Liver (tissue), 3 donors: ENCODE measurements around the gene GPR183.

Source experiments
- ATF3 ChIP-seq: IDR thresholded peaks from 2 replicates; pipeline ENCODE4 v1.6.1; 2016; ENCODE audit warnings: antibody characterized with exemption
- EGR1 ChIP-seq, 2 donors: IDR thresholded peaks; 2 replicates each; pipeline ENCODE4 v1.6.1; 2016 to 2018; ENCODE audit warnings: antibody characterized with exemption in 2 of 2, low read depth in 2 of 2
- GABPA ChIP-seq, 2 donors: IDR thresholded peaks in 1 of 2; conservative IDR thresholded peaks in 1 of 2; 2 replicates each; pipeline ENCODE4 v1.6.1; 2016; ENCODE audit warnings: antibody characterized with exemption in 2 of 2, mild to moderate bottlenecking in 1 of 2, moderate library complexity in 1 of 2
- JUND ChIP-seq, 2 donors: IDR thresholded peaks; 2 replicates each; pipeline ENCODE4 v1.6.1; 2016; ENCODE audit warnings: antibody characterized with exemption in 2 of 2
- RAD21 ChIP-seq, 2 donors: IDR thresholded peaks; 2 replicates each; pipeline ENCODE4 v1.6.1; 2016; ENCODE audit warnings: antibody characterized with exemption in 2 of 2, mild to moderate bottlenecking in 2 of 2
- SP1 ChIP-seq: IDR thresholded peaks from 2 replicates; pipeline ENCODE4 v1.6.1; 2018; ENCODE audit warnings: antibody characterized with exemption, mild to moderate bottlenecking
- TAF1 ChIP-seq: conservative IDR thresholded peaks from 2 replicates; pipeline ENCODE4 v1.6.1; 2016; ENCODE audit warnings: antibody characterized with exemption, mild to moderate bottlenecking
- YY1 ChIP-seq: IDR thresholded peaks from 2 replicates; pipeline ENCODE4 v1.6.1; 2016; ENCODE audit warnings: antibody characterized with exemption, mild to moderate bottlenecking
- TF ChIP-seq, protein P1 (sequence below): fragments of 150-350 bp; IDR thresholded peaks from 2 replicates; pipeline ENCODE4 v1.5.1; 2017; ENCODE audit warnings: improper control_type of control experiment, low read depth, low read length; ENCODE audit not compliant: missing input control
- TF ChIP-seq, protein P2 (sequence below): IDR thresholded peaks from 2 replicates; pipeline ENCODE4 v1.6.1; 2016; ENCODE audit warnings: antibody characterized with exemption
- TF ChIP-seq, protein P3 (sequence below): IDR thresholded peaks from 2 replicates; pipeline ENCODE4 v1.6.1; 2016; ENCODE audit warnings: antibody characterized with exemption, mild to moderate bottlenecking
- donor health status: healthy.
- donor health status: healthy.

- TF ChIP-seq, protein P1, sequence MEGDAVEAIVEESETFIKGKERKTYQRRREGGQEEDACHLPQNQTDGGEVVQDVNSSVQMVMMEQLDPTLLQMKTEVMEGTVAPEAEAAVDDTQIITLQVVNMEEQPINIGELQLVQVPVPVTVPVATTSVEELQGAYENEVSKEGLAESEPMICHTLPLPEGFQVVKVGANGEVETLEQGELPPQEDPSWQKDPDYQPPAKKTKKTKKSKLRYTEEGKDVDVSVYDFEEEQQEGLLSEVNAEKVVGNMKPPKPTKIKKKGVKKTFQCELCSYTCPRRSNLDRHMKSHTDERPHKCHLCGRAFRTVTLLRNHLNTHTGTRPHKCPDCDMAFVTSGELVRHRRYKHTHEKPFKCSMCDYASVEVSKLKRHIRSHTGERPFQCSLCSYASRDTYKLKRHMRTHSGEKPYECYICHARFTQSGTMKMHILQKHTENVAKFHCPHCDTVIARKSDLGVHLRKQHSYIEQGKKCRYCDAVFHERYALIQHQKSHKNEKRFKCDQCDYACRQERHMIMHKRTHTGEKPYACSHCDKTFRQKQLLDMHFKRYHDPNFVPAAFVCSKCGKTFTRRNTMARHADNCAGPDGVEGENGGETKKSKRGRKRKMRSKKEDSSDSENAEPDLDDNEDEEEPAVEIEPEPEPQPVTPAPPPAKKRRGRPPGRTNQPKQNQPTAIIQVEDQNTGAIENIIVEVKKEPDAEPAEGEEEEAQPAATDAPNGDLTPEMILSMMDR, result no peak
- TF ChIP-seq EGR1 (IDR thresholded peaks at IDR 0.05; ENCODE audit: low read depth in 2 of 2), result no peak
- TF ChIP-seq SP1, result no peak
- TF ChIP-seq, protein P2, sequence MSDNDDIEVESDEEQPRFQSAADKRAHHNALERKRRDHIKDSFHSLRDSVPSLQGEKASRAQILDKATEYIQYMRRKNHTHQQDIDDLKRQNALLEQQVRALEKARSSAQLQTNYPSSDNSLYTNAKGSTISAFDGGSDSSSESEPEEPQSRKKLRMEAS, result no peak
- TF ChIP-seq JUND (IDR thresholded peaks at IDR 0.05), result no peak
- no peak for TF ChIP-seq GABPA (IDR thresholded peaks at IDR 0.05 in 1 of 2, conservative IDR thresholded peaks at IDR 0.05 in 1 of 2)
- no peak for TF ChIP-seq RAD21 (IDR thresholded peaks at IDR 0.05)
- no peak for TF ChIP-seq YY1
- no peak for TF ChIP-seq TAF1
- TF ChIP-seq, protein P3, sequence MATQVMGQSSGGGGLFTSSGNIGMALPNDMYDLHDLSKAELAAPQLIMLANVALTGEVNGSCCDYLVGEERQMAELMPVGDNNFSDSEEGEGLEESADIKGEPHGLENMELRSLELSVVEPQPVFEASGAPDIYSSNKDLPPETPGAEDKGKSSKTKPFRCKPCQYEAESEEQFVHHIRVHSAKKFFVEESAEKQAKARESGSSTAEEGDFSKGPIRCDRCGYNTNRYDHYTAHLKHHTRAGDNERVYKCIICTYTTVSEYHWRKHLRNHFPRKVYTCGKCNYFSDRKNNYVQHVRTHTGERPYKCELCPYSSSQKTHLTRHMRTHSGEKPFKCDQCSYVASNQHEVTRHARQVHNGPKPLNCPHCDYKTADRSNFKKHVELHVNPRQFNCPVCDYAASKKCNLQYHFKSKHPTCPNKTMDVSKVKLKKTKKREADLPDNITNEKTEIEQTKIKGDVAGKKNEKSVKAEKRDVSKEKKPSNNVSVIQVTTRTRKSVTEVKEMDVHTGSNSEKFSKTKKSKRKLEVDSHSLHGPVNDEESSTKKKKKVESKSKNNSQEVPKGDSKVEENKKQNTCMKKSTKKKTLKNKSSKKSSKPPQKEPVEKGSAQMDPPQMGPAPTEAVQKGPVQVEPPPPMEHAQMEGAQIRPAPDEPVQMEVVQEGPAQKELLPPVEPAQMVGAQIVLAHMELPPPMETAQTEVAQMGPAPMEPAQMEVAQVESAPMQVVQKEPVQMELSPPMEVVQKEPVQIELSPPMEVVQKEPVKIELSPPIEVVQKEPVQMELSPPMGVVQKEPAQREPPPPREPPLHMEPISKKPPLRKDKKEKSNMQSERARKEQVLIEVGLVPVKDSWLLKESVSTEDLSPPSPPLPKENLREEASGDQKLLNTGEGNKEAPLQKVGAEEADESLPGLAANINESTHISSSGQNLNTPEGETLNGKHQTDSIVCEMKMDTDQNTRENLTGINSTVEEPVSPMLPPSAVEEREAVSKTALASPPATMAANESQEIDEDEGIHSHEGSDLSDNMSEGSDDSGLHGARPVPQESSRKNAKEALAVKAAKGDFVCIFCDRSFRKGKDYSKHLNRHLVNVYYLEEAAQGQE, result no peak
- no peak for TF ChIP-seq ATF3
Observed at GRCh38 chr13:99341969-99342722, 34.9 kb upstream of the GPR183 start.
